Thyroid gland (tissue), 4 donors: Measurements from ENCODE around the gene ARL10.

Source experiments
- CTCF ChIP-seq, 6 experiments: fragments of 200-600 bp in 3 of 6; fragments of 450-650 bp in 3 of 6; sonication (generic) in 3 of 6; IDR thresholded peaks; one replicate each; pipeline ENCODE4 v1.5.1; 2016 to 2019; ENCODE audit warnings: antibody characterized with exemption in 6 of 6, mild to moderate bottlenecking in 2 of 6, inconsistent platforms in 1 of 6, moderate library complexity in 1 of 6
- POLR2A ChIP-seq, 2 donors: fragments of 450-650 bp; IDR thresholded peaks; one replicate each; pipeline ENCODE4 v1.6.1; 2017; ENCODE audit warnings: antibody characterized with exemption in 2 of 2, mild to moderate bottlenecking in 2 of 2, moderate library complexity in 1 of 2

- no peak for TF ChIP-seq CTCF (IDR thresholded peaks at IDR 0.05)
- no peak for TF ChIP-seq POLR2A (IDR thresholded peaks at IDR 0.05)
Observed at GRCh38 chr5:176364765-176365350, 429 bp upstream of the ARL10 start.
